Lower leg skin (tissue), 4 donors: ENCODE data around the gene SRP68. TPM values are rescaled to one million over a fixed set of nuclear protein-coding genes. Genes with fewer than 3 reads are reported as not detected.

ENCODE experiments used
- DNase-seq, 2 donors: peaks; one replicate each; pipeline ENCODE4 v3.0.0-alpha.2; 2019; ENCODE audit warnings: low spot score in 2 of 2
- H3K4me3 ChIP-seq: fragments of 200-600 bp; sonication (generic); 2 replicates; pipeline ENCODE4 v1.5.1; 2017; ENCODE audit warnings: mild to moderate bottlenecking, low read depth; ENCODE audit not compliant: poor library complexity, severe bottlenecking
- CTCF ChIP-seq, 3 donors: fragments of 450-650 bp; IDR thresholded peaks; one replicate each; pipeline ENCODE4 v1.5.1; 2016; ENCODE audit warnings: antibody characterized with exemption in 3 of 3, mild to moderate bottlenecking in 3 of 3, moderate library complexity in 2 of 3
- POLR2A ChIP-seq, 2 donors: fragments of 450-650 bp; IDR thresholded peaks; one replicate each; pipeline ENCODE4 v1.6.1; 2016 to 2017; ENCODE audit warnings: antibody characterized with exemption in 2 of 2, mild to moderate bottlenecking in 1 of 2, moderate library complexity in 1 of 2
- WGBS, 2 donors: methylation state at CpG; one replicate each; pipeline ENCODE4 v1.1.5; 2018; 5-methylcytosine and 5-hydroxymethylcytosine counted together
- intact Hi-C: fragments of 100-400 bp; cut with DNase I; formaldehyde crosslinking; loops from one replicate; pipeline ENCODE4 v1.15.0; 2023; ENCODE audit warnings: low total_unique reads
- total RNA-seq, 4 donors: library from RNA; depleted of rRNA; stranded (reverse); fragments of >200 nt; gene quantifications; one replicate each; pipeline ENCODE4 v1.1.0, GENCODE V29; 2016

SRP68 gene
- total RNA-seq, 4 donors from 2014 or later: 67.2 to 76.5 (median 72.3) TPM

- no peak for TF ChIP-seq CTCF (IDR thresholded peaks at IDR 0.05)
- no peak for TF ChIP-seq POLR2A (IDR thresholded peaks at IDR 0.05)
- no peak for DNase-seq
- 85 to 87% methylated on average over 6 of the region's 6 CpGs for WGBS, 2 donors
- no peak overlapping the region for H3K4me3 ChIP-seq
- intact Hi-C loops: no loop called here
These were observed 52.4 kb downstream of the SRP68 start for GRCh38 chr17:76019833-76020467.

DNA sequence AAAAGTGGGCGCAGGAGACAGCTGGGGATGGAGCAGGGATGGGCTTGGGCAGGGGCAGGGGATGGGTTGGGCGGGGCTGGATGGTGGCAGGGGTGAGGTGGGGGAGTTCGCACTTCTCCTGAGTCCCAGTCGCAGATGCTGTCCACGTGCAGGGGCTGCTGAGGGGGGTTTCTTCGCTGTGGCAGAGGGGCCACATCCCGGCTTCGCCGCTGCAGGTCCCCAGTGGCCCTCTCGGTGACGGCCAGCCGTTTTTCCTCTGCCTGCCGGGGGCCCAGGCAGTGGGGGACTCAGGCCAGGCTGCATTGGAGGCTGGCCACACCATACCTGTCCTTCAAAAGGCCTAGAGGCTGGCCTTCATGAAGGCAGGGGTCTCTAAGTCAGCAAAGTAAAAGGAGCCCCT lies 53.5 kb downstream of the SRP68 start:
- no peak for DNase-seq
- no peak overlapping the region for H3K4me3 ChIP-seq
- TF ChIP-seq POLR2A (IDR thresholded peaks at IDR 0.05): no peak
- TF ChIP-seq CTCF (IDR thresholded peaks at IDR 0.05): no peak
- WGBS, 2 donors: 84 to 86% methylated on average over 11 to 13 of the region's 13 CpGs
- intact Hi-C loops: no loop called here

DNA sequence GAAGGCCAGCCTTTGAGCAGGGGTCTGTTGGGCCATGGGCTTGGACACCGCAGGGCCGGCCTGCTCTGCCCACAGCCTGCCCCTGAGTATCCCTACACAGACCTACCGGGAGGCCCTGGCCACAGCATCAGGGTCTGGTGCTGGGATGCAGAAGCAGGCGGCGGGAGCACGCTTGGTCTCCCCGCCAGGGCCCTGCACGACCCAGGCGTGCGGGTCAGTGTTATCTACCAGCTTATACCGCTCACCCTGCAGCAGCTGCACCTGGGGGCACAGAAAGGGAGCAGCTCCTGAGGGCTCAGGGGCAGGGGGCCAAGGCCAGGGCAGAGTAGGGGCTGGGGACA lies 54.0 kb downstream of the SRP68 start:
- intact Hi-C loops: no loop called here
- no peak for TF ChIP-seq POLR2A (IDR thresholded peaks at IDR 0.05)
- TF ChIP-seq CTCF (IDR thresholded peaks at IDR 0.05): no peak
- no peak for DNase-seq
- H3K4me3 ChIP-seq: no peak overlapping the region
- 93 to 96% methylated on average over 3 to 11 of the region's 11 CpGs for WGBS, 2 donors

- TF ChIP-seq POLR2A (IDR thresholded peaks at IDR 0.05) (no peak), CTCF (IDR thresholded peaks at IDR 0.05) (no peak)
- DNase-seq: no peak
- H3K4me3 ChIP-seq: no peak overlapping the region
- 89 to 93% methylated on average over 20 to 21 of the region's 21 CpGs for WGBS, 2 donors
- intact Hi-C loops: no loop called here
These were observed 54.6 kb downstream of the SRP68 start for GRCh38 chr17:76017481-76018339.

DNA sequence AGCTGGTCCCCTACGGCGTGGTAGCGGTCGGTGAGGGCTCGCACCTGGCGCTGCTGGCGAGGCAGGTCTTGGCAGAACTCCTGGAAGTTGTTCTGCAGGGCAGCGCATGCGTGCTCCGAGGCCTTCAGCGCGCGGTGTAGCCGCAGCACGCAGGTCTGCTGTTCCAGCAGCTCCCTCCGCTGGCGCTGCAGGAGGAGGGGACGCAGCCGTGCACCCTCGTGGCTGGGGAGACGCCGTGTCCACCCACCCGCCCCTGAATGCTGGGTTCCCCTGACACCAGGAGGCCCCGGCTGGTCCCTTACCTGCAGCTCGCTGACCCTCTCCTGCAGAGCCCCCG lies 57.4 kb downstream of the SRP68 start:
- intact Hi-C loops: loop anchor here (5.0 kb wide), 1 partner anchor 47 kb away; no protein-coding TSS in a partner anchor
- WGBS, 2 donors: 47% methylated on average over 3 of the region's 26 CpGs; no CpG with 5 or more reads in 1 of the 2 donors
- no peak for TF ChIP-seq POLR2A (IDR thresholded peaks at IDR 0.05)
- TF ChIP-seq CTCF (IDR thresholded peaks at IDR 0.05): no peak
- DNase-seq: no peak
- H3K4me3 ChIP-seq: no peak overlapping the region
